GM12878 (cell line): Measurements from ENCODE around the gene TARBP2. TPM values are rescaled to one million over a fixed set of nuclear protein-coding genes. Genes with fewer than 3 reads are reported as not detected.

Experiments
- ATAC-seq: fragments of 200-7000 bp; cut with Tn5 transposase; 3 replicates; pipeline ENCODE4 v1.9.1; 2020; ENCODE audit warnings: mild to moderate bottlenecking, moderate library complexity
- BruUV-seq: library from RNA; stranded (reverse); fragments of 400-500 nt; replicated peaks from 2 replicates; lab custom pipeline; 2021; lab: Mats Ljungman, UMichigan
- CTCF ChIA-PET: fragments of 300-600 bp; sonication (Branson Sonifier 250); formaldehyde crosslinking; extraction: SDS; loops from one replicate; lab custom pipeline; 2021; ENCODE audit warnings: inconsistent platforms; lab: Yijun Ruan, JAX
- POLR2A ChIA-PET: fragments of 350-600 bp; formaldehyde crosslinking; extraction: SDS; loops from one replicate; lab custom pipeline; 2021; ENCODE audit warnings: inconsistent platforms; lab: Charles Lee
- RAD21 ChIA-PET: fragments of 300-600 bp; sonication (Branson Sonifier 250); formaldehyde crosslinking; loops from one replicate; lab custom pipeline; 2023; ENCODE audit warnings: antibody characterized with exemption; ENCODE audit not compliant: unreplicated experiment; lab: Charles Lee
- SMC1A ChIA-PET: fragments of 300-600 bp; sonication (Branson Sonifier 250); formaldehyde crosslinking; loops from one replicate; lab custom pipeline; 2023; ENCODE audit not compliant: unreplicated experiment, uncharacterized antibody; lab: Charles Lee
- DNase-seq: peaks from one replicate; pipeline ENCODE4 v3.0.0-alpha.2; 2011; ENCODE audit warnings: low read depth, low spot score
- FAIRE-seq: peaks from 3 replicates; lab custom pipeline; 2011; peaks lifted over from hg19 to GRCh38; lab: Jason Lieb, UNC
- H2AFZ ChIP-seq: 2 replicates; pipeline ENCODE4 v1.6.0; 2011; ENCODE audit warnings: low read depth, low read length, control low read depth; ENCODE audit not compliant: control insufficient read depth
- H3K27ac ChIP-seq: 2 replicates; pipeline ENCODE4 v1.5.1; 2011; ENCODE audit warnings: control low read depth; ENCODE audit not compliant: control insufficient read depth, insufficient read depth
- H3K27me3 ChIP-seq, 2 experiments: replicated peaks in 1 of 2; 2 replicates each; pipeline versions ENCODE4 v1.6.0 to v1.6.1; 2011; ENCODE audit warnings: low read length in 1 of 2; ENCODE audit not compliant: control insufficient read depth in 2 of 2, insufficient read depth in 2 of 2
- H3K36me3 ChIP-seq, 2 experiments: 2 replicates each; pipeline ENCODE4 v1.5.1; 2011; ENCODE audit warnings: low read length in 1 of 2; ENCODE audit not compliant: control insufficient read depth in 2 of 2, insufficient read depth in 2 of 2
- H3K4me1 ChIP-seq: 2 replicates; pipeline ENCODE4 v1.6.1; 2011; ENCODE audit warnings: mild to moderate bottlenecking, low read length, moderate library complexity, mixed read lengths; ENCODE audit not compliant: control insufficient read depth, insufficient read depth
- H3K4me2 ChIP-seq: 2 replicates; pipeline ENCODE4 v1.6.0; 2011; ENCODE audit warnings: control low read depth; ENCODE audit not compliant: control insufficient read depth, insufficient read depth
- H3K4me3 ChIP-seq: fragments of 200-600 bp; sonication (generic); 2 replicates; pipeline ENCODE4 v1.5.1; 2016
- H3K79me2 ChIP-seq: 2 replicates; pipeline ENCODE4 v1.6.0; 2011; ENCODE audit warnings: low read length; ENCODE audit not compliant: control insufficient read depth, insufficient read depth
- H3K9ac ChIP-seq: 2 replicates; pipeline ENCODE4 v1.8.0; 2011; ENCODE audit warnings: low read length, control low read depth, mixed read lengths; ENCODE audit not compliant: control insufficient read depth, insufficient read depth
- H3K9me3 ChIP-seq: replicated peaks from 3 replicates; pipeline ENCODE4 v1.5.1; 2011; ENCODE audit warnings: mild to moderate bottlenecking, low read length; ENCODE audit not compliant: control insufficient read depth, insufficient read depth
- H4K20me1 ChIP-seq: 2 replicates; pipeline ENCODE4 v1.6.0; 2011; ENCODE audit not compliant: control insufficient read depth, insufficient read depth
- ATF3 ChIP-seq: IDR thresholded peaks from 2 replicates; pipeline ENCODE4 v1.6.1; 2011; ENCODE audit warnings: low read depth, mild to moderate bottlenecking, low read length, moderate library complexity, borderline replicate concordance; ENCODE audit errors: extremely low read depth
- CHD1 ChIP-seq: IDR thresholded peaks from 2 replicates; pipeline ENCODE4 v1.6.1; 2012; ENCODE audit warnings: low read depth, low read length, improper control_type of control experiment
- CHD2 ChIP-seq: IDR thresholded peaks from 2 replicates; pipeline ENCODE4 v1.6.1; 2011; ENCODE audit warnings: low read depth, low read length, improper control_type of control experiment, borderline replicate concordance
- CUX1 ChIP-seq: IDR thresholded peaks from 2 replicates; pipeline ENCODE4 v1.6.1; 2012; ENCODE audit warnings: improper control_type of control experiment, low read depth, low read length; ENCODE audit not compliant: insufficient replicate concordance
- E2F4 ChIP-seq: IDR thresholded peaks from 2 replicates; pipeline ENCODE4 v1.6.1; 2012; ENCODE audit warnings: low read depth, low read length, improper control_type of control experiment
- IKZF1 ChIP-seq: fragments of 450-650 bp; conservative IDR thresholded peaks from 2 replicates; pipeline ENCODE4 v1.6.1; 2017; ENCODE audit warnings: antibody characterized with exemption, mild to moderate bottlenecking
- IRF5 ChIP-seq: fragments of 450-650 bp; IDR thresholded peaks from 2 replicates; pipeline ENCODE4 v1.6.1; 2017; ENCODE audit warnings: borderline replicate concordance
- LARP7 ChIP-seq: fragments of 450-650 bp; IDR thresholded peaks from 2 replicates; pipeline ENCODE4 v1.6.1; 2017; ENCODE audit warnings: mild to moderate bottlenecking
- NBN ChIP-seq: fragments of 450-650 bp; IDR thresholded peaks from 2 replicates; pipeline ENCODE4 v1.6.1; 2016
- SRF ChIP-seq, 2 experiments: IDR thresholded peaks; 2 replicates each; pipeline ENCODE4 v1.6.1; 2011; ENCODE audit warnings: low read depth in 2 of 2, low read length in 2 of 2, mild to moderate bottlenecking in 1 of 2, moderate library complexity in 1 of 2
- SUZ12 ChIP-seq: fragments of 200-600 bp; sonication (generic); IDR thresholded peaks from one replicate; pipeline ENCODE4 v1.6.1; 2018; ENCODE audit warnings: antibody characterized with exemption, mild to moderate bottlenecking; ENCODE audit not compliant: unreplicated experiment
- TCF12 ChIP-seq: IDR thresholded peaks from 2 replicates; pipeline ENCODE4 v1.6.1; 2011; ENCODE audit warnings: low read depth, mild to moderate bottlenecking, low read length
- YBX1 ChIP-seq: fragments of 450-650 bp; IDR thresholded peaks from 2 replicates; pipeline ENCODE4 v1.6.1; 2016; ENCODE audit warnings: antibody characterized with exemption
- WGBS: methylation state at CpG from one replicate; pipeline ENCODE4 v1.1.6; 2016; ENCODE audit warnings: low lambda C conversion rate; ENCODE audit not compliant: insufficient replicate concordance, insufficient coverage; ENCODE audit errors: missing lambda C conversion rate; 5-methylcytosine and 5-hydroxymethylcytosine counted together
- in situ Hi-C: fragments of 300-500 bp; cut with MboI; formaldehyde crosslinking; loops from 9 replicates; pipeline ENCODE4 v1.14.3; 2018; ENCODE audit warnings: mixed read lengths
- intact Hi-C: fragments of 100-400 bp; cut with micrococcal nuclease; formaldehyde crosslinking; loops from one replicate; pipeline ENCODE4 v1.14.2; 2022; ENCODE audit not compliant: unreplicated experiment
- polyA plus RNA-seq, 11 experiments: library from polyadenylated mRNA; depleted of rRNA in 4 of 11; unstranded in 6 of 11; stranded (reverse) in 5 of 11; fragments of >200 nt; fragmentation: Nextera tagmentation in 4 of 11; fragmentation: Illumina TruSeq in 1 of 11; extraction: Ambion mirVana in 4 of 11; extraction: Trizol in 1 of 11; gene quantifications; 1 replicate in 1 of 11; 2 replicates in 10 of 11; pipeline versions ENCODE4 v1.2.1 to v1.2.3, GENCODE V29; 2011 to 2016; ENCODE audit warnings: inconsistent platforms in 2 of 11, missing spikeins in 2 of 11, low read depth in 1 of 11
- total RNA-seq, 4 experiments: library from RNA; depleted of rRNA in 3 of 4; stranded (reverse); fragments of >200 nt in 3 of 4; fragmentation: Illumina TruSeq in 1 of 4; extraction: Trizol in 1 of 4; gene quantifications; 2 replicates each; pipeline versions ENCODE4 v1.2.1 to v1.2.3, GENCODE V29; 2013 to 2021

TARBP2 gene
- total and polyA plus RNA-seq, 10 of the 15 experiments (the other 5 are each of a cell fraction or from before 2014, with no cell fraction given), result 5.5 to 60.1 (median 36.8) TPM

GRCh38 chr12:53550595-53550994 is 49.5 kb downstream of the TARBP2 start:
- H4K20me1 ChIP-seq, result no peaks in the 10 kb centered on the region
- 100% methylated on average over 1 of the region's 1 CpG for WGBS
- CTCF ChIA-PET, result interaction anchor here (0.6 to 3.3 kb wide), 12 partner anchors 11 to 205 kb away, joined by 3 to 25 read pairs (median 3); partner anchors contain the start of gene ATP5MC2
- no peak overlapping the region for H2AFZ ChIP-seq
- no peaks in the 10 kb centered on the region for H3K79me2 ChIP-seq
- peaks cover 1 to 12% of the 10 kb centered on the region in 2 experiments; a peak in 3 of 4 replicates for H3K36me3 ChIP-seq
- no peaks in the 10 kb centered on the region for H3K4me1 ChIP-seq
- POLR2A ChIA-PET, result interaction anchor here (0.6 to 1.3 kb wide), 2 partner anchors 8 to 31 kb away, joined by 3 to 6 read pairs; no protein-coding TSS in a partner anchor
- H3K9me3 ChIP-seq, result no peaks in the 10 kb centered on the region
- SMC1A ChIA-PET, result interaction anchor here (0.8 to 2.7 kb wide), 5 partner anchors 8 to 126 kb away, joined by 3 to 16 read pairs (median 6); partner anchors contain the start of gene ATP5MC2
- RAD21 ChIA-PET, result interaction anchor here (1.4 to 2.4 kb wide), 5 partner anchors 39 to 125 kb away, joined by 3 to 10 read pairs (median 7); partner anchors contain the start of gene ATP5MC2
- ATAC-seq (no peak), DNase-seq (no peak), FAIRE-seq (no peak)
- TF ChIP-seq SRF (IDR thresholded peaks at IDR 0.05; ENCODE audit: low read depth in 2 of 2, low read length in 2 of 2), result no peak
- no peak for TF ChIP-seq IRF5
- TF ChIP-seq IKZF1, result no peak
- TF ChIP-seq CHD1, result no peak
- TF ChIP-seq YBX1, result no peak
- TF ChIP-seq TCF12, result no peak
- no peak for TF ChIP-seq SUZ12
- TF ChIP-seq CHD2, result no peak
- no peak for TF ChIP-seq CUX1
- no peak for TF ChIP-seq LARP7
- TF ChIP-seq ATF3, result no peak
- TF ChIP-seq NBN, result no peak
- TF ChIP-seq E2F4, result no peak
- H3K9ac ChIP-seq, result no peak overlapping the region
- intact Hi-C loops (no loop called here), in situ Hi-C loops (no loop called here)
- H3K4me2 ChIP-seq, result no peak overlapping the region
- H3K27me3 ChIP-seq, result no peaks in the 10 kb centered on the region
- BruUV-seq, result no TSS peak
- H3K27ac ChIP-seq, result no peak overlapping the region
- H3K4me3 ChIP-seq, result no peak overlapping the region
